ENCODE measurements around the gene KCNF1.

KCNF1 gene

GRCh38 chr2:10922307-10923007 lies 10.7 kb downstream of the KCNF1 start:
- H3K9me3 ChIP-seq (ENCODE audit: insufficient read depth, low read length, severe bottlenecking), result no peaks in the 10 kb centered on the region
- no peaks in the 10 kb centered on the region for H3K36me3 ChIP-seq (ENCODE audit: insufficient read depth, low read length)
- DNase-seq, result no peak
- H3K4me3 ChIP-seq (ENCODE audit: low read depth in 1 of 2, low read length in 2 of 2), result no peak overlapping the region
- peaks cover 6% of the 10 kb centered on the region; the same call in 1 of the 2 replicates for H3K4me1 ChIP-seq (ENCODE audit: insufficient read depth, low read length)
- no peak overlapping the region for H3K9ac ChIP-seq (ENCODE audit: low read depth, low read length)
- no peak overlapping the region for H2AFZ ChIP-seq (ENCODE audit: low read depth, low read length)
- no peaks in the 10 kb centered on the region for H3K79me2 ChIP-seq (ENCODE audit: insufficient read depth, low read length)
- H4K20me1 ChIP-seq (ENCODE audit: insufficient read depth, low read length), result 0 out of 2 replicates have a peak, but pooled peaks cover 5% of the 10 kb centered on the region
- no peak overlapping the region for H3K27ac ChIP-seq (ENCODE audit: low read length)
- H3K27me3 ChIP-seq (ENCODE audit: insufficient read depth, low read length, poor library complexity), result peaks cover 3% of the 10 kb centered on the region
- no peak for ATAC-seq (ENCODE audit: insufficient read depth, low read depth)
- no peak for TF ChIP-seq CTCF (IDR thresholded peaks at IDR 0.05; ENCODE audit: borderline replicate concordance, extremely low read depth, low read length, poor library complexity, severe bottlenecking)
- TF ChIP-seq EZH2 (IDR thresholded peaks at IDR 0.05; ENCODE audit: borderline replicate concordance, low read depth, low read length, severe bottlenecking), result no peak
- no peak overlapping the region for H3K4me2 ChIP-seq (ENCODE audit: insufficient read depth, low read length)

GRCh38 chr2:10923008-10923375 lies 11.3 kb downstream of the KCNF1 start:
- Histone ChIP-seq H3K4me2 (ENCODE audit: insufficient read depth, low read length) (no peak overlapping the region), H3K9me3 (ENCODE audit: insufficient read depth, low read length, severe bottlenecking) (no peaks in the 10 kb centered on the region), H2AFZ (ENCODE audit: low read depth, low read length) (no peak overlapping the region), H3K4me3 (ENCODE audit: low read depth in 1 of 2, low read length in 2 of 2) (no peak overlapping the region), H3K9ac (ENCODE audit: low read depth, low read length) (no peak overlapping the region), H3K4me1 (ENCODE audit: insufficient read depth, low read length) (peaks cover 6% of the 10 kb centered on the region; the same call in 1 of the 2 replicates), H4K20me1 (ENCODE audit: insufficient read depth, low read length) (0 out of 2 replicates have a peak, but pooled peaks cover 5% of the 10 kb centered on the region), H3K27ac (ENCODE audit: low read length) (no peak overlapping the region), H3K79me2 (ENCODE audit: insufficient read depth, low read length) (no peaks in the 10 kb centered on the region), H3K36me3 (ENCODE audit: insufficient read depth, low read length) (no peaks in the 10 kb centered on the region), H3K27me3 (ENCODE audit: insufficient read depth, low read length, poor library complexity) (peaks cover 3% of the 10 kb centered on the region)
- DNase-seq (no peak), ATAC-seq (ENCODE audit: insufficient read depth, low read depth) (no peak)
- no peak for TF ChIP-seq EZH2 (IDR thresholded peaks at IDR 0.05; ENCODE audit: borderline replicate concordance, low read depth, low read length, severe bottlenecking)
- TF ChIP-seq CTCF (IDR thresholded peaks at IDR 0.05; ENCODE audit: borderline replicate concordance, extremely low read depth, low read length, poor library complexity, severe bottlenecking), result no peak

- H4K20me1 ChIP-seq (ENCODE audit: insufficient read depth, low read length), result 0 out of 2 replicates have a peak, but pooled peaks cover 5% of the 10 kb centered on the region
- H3K4me2 ChIP-seq (ENCODE audit: insufficient read depth, low read length), result no peak overlapping the region
- H3K9ac ChIP-seq (ENCODE audit: low read depth, low read length), result no peak overlapping the region
- no peaks in the 10 kb centered on the region for H3K9me3 ChIP-seq (ENCODE audit: insufficient read depth, low read length, severe bottlenecking)
- H3K36me3 ChIP-seq (ENCODE audit: insufficient read depth, low read length), result no peaks in the 10 kb centered on the region
- no peak overlapping the region for H3K4me3 ChIP-seq (ENCODE audit: low read depth in 1 of 2, low read length in 2 of 2)
- ATAC-seq (ENCODE audit: insufficient read depth, low read depth), result no peak
- peaks cover 8% of the 10 kb centered on the region for H3K27me3 ChIP-seq (ENCODE audit: insufficient read depth, low read length, poor library complexity)
- TF ChIP-seq CTCF (IDR thresholded peaks at IDR 0.05; ENCODE audit: borderline replicate concordance, extremely low read depth, low read length, poor library complexity, severe bottlenecking), result no peak
- no peak for TF ChIP-seq EZH2 (IDR thresholded peaks at IDR 0.05; ENCODE audit: borderline replicate concordance, low read depth, low read length, severe bottlenecking)
- H3K27ac ChIP-seq (ENCODE audit: low read length), result no peak overlapping the region
- peaks cover 6% of the 10 kb centered on the region; the same call in 1 of the 2 replicates for H3K4me1 ChIP-seq (ENCODE audit: insufficient read depth, low read length)
- no peaks in the 10 kb centered on the region for H3K79me2 ChIP-seq (ENCODE audit: insufficient read depth, low read length)
- H2AFZ ChIP-seq (ENCODE audit: low read depth, low read length), result no peak overlapping the region
- DNase-seq, result no peak
These were observed 12.2 kb downstream of the KCNF1 start for GRCh38 chr2:10923965-10924364.

Measured in DND-41 (cell line).